ENCODE results near the gene DKKL1.

DKKL1 gene

DNA sequence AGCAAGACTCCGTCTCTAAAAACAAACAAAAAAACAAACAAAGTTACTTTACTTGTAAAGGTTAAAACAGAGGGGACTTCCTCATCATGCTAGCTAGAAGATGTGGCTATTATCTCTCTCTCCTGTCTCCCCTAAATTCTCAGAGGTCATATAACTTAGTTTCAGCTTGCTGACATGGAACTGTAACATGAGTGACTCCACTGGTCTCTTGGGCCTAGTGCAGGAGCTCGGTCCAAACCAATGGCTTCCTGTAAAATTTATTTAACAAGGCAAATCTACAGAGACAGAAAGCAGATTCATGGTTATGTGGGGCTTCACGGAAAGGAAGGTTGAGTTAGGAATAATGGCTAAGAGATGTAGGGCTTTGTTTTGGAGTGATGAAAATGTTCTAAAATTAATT lies 14.8 kb downstream of the DKKL1 start:
- H3K4me3 ChIP-seq (ENCODE audit: low read depth in 1 of 2, low read length in 1 of 2) = no peak overlapping the region
- H3K4me1 ChIP-seq (ENCODE audit: control insufficient read depth in 1 of 2, insufficient read depth in 1 of 2, low read depth in 1 of 2, low read length in 1 of 2) = no peaks in the 10 kb centered on the region
- H3K36me3 ChIP-seq = no peaks in the 10 kb centered on the region
- no peak overlapping the region for H3K27ac ChIP-seq
- TF ChIP-seq, protein P1, sequence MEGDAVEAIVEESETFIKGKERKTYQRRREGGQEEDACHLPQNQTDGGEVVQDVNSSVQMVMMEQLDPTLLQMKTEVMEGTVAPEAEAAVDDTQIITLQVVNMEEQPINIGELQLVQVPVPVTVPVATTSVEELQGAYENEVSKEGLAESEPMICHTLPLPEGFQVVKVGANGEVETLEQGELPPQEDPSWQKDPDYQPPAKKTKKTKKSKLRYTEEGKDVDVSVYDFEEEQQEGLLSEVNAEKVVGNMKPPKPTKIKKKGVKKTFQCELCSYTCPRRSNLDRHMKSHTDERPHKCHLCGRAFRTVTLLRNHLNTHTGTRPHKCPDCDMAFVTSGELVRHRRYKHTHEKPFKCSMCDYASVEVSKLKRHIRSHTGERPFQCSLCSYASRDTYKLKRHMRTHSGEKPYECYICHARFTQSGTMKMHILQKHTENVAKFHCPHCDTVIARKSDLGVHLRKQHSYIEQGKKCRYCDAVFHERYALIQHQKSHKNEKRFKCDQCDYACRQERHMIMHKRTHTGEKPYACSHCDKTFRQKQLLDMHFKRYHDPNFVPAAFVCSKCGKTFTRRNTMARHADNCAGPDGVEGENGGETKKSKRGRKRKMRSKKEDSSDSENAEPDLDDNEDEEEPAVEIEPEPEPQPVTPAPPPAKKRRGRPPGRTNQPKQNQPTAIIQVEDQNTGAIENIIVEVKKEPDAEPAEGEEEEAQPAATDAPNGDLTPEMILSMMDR (IDR thresholded peaks at IDR 0.05) = no peak
- H3K27me3 ChIP-seq = no peaks in the 10 kb centered on the region
- no peaks in the 10 kb centered on the region for H3K9me3 ChIP-seq

DNA sequence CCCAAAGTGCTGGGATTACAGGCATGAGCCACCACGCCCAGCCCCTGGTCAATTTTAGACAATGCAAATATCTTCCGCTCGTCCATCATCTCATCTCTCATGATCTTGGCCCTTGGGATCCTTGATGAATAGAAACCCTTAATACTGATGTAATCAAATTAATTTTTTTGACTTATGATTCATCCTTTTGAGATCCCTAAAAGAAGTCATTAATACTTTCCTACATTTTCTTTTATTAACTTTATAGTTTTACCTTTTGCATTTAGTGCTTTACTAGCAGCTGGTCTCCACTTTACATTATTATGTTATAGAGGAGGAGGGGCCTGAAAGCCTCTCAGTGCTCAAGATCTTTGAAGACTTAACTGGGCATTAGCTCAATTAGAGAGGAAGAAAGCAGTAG lies 16.7 kb downstream of the DKKL1 start:
- H3K4me1 ChIP-seq (ENCODE audit: control insufficient read depth in 1 of 2, insufficient read depth in 1 of 2, low read depth in 1 of 2, low read length in 1 of 2) = no peaks in the 10 kb centered on the region
- H3K36me3 ChIP-seq = no peaks in the 10 kb centered on the region
- TF ChIP-seq, protein P1 (IDR thresholded peaks at IDR 0.05) = no peak
- H3K4me3 ChIP-seq (ENCODE audit: low read depth in 1 of 2, low read length in 1 of 2) = no peak overlapping the region
- no peaks in the 10 kb centered on the region for H3K9me3 ChIP-seq
- no peak overlapping the region for H3K27ac ChIP-seq
- no peaks in the 10 kb centered on the region for H3K27me3 ChIP-seq

DNA sequence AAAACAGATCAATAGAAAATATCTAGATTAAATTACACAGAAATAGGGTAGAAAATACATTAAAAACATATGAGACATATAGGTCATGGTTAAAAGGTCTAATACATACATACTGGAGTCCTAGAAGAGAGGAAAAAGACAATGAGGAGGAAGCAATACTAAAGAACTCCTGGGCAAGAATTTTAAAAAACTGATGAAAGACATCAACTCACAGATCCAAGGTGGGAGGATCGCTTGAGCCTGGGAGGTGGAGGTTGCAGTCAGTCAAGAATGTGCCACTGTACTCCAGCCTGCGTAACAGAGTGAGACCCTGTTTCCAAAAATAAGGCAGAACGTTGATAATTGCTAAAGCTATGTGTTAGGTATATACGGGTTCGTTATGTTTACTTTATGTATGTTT lies 19.0 kb downstream of the DKKL1 start:
- no peaks in the 10 kb centered on the region for H3K36me3 ChIP-seq

DNA sequence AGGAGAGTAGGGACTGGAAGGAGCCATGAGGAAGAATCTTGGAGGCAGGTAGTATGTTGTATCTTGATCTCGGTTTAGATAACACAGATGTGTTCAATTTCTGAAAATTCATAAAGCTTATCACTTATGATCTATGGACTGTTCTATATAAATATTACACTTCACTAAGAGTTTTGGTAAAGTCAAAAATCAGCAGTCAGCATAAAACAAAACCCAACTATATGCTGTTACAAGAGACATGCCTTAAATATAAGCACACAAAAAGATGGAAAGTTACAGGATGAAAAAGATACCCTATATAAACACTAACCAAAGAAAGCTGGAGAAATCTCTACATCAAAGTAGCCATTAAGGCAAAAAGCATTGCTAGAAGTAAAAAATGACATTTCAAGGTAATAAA lies 19.9 kb downstream of the DKKL1 start:
- peaks cover 3% of the 10 kb centered on the region for H3K27me3 ChIP-seq

More for the DNA sequence above, 19.0 kb downstream of the DKKL1 start:
- Histone ChIP-seq H3K4me3 (ENCODE audit: low read depth in 1 of 2, low read length in 1 of 2) (no peak overlapping the region), H3K27me3 (peaks cover 3% of the 10 kb centered on the region), H3K4me1 (ENCODE audit: control insufficient read depth in 1 of 2, insufficient read depth in 1 of 2, low read depth in 1 of 2, low read length in 1 of 2) (no peaks in the 10 kb centered on the region), H3K27ac (no peak overlapping the region), H3K9me3 (no peaks in the 10 kb centered on the region)
- TF ChIP-seq, protein P1 (IDR thresholded peaks at IDR 0.05) = no peak

DNA sequence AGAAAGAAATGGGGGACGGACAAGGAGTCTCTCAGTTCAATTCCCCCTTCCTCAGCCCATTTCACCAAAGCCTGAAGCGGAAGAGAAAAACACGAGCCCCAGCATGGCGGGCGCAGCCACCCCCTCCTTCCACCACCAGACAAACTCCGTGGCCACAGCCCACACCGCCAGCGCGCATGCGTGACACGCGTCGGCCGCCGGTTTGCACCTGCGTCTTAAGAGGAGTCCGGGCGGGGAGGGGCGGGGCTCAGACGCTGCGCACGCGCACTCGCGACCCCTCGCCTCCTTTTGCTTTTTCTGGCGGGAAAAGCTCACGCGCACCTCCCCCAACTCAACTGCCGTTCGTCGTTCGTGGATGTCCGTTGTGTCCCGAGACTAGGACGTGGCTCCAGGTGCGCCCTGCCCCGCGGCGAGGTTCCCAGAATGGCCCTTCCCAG lies 24.3 kb downstream of the DKKL1 start, which contains the start of gene KASH5:
Gene KASH5, plus strand, starts transcription at position 314 of the 437 bp plus-strand sequence. CDS start 2,635 bp downstream, outside the sequence.
- H3K4me3 ChIP-seq (ENCODE audit: low read depth in 1 of 2, low read length in 1 of 2) = peak within 1 kb of the TSS; percentile 6 to 13
- H3K27ac ChIP-seq = no peak within 1 kb of the TSS
- H3K27me3 ChIP-seq = peaks cover 28% of the 10 kb centered on the region
- no peaks in the 10 kb centered on the region for H3K9me3 ChIP-seq
- no peaks in the 10 kb centered on the region for H3K4me1 ChIP-seq (ENCODE audit: control insufficient read depth in 1 of 2, insufficient read depth in 1 of 2, low read depth in 1 of 2, low read length in 1 of 2)
- no peaks in the 10 kb centered on the region for H3K36me3 ChIP-seq
- TF ChIP-seq, protein P1 (IDR thresholded peaks at IDR 0.05) = no peak

More for the DNA sequence above, 19.9 kb downstream of the DKKL1 start:
- Histone ChIP-seq H3K4me1 (ENCODE audit: control insufficient read depth in 1 of 2, insufficient read depth in 1 of 2, low read depth in 1 of 2, low read length in 1 of 2) (no peaks in the 10 kb centered on the region), H3K27ac (no peak overlapping the region), H3K4me3 (ENCODE audit: low read depth in 1 of 2, low read length in 1 of 2) (no peak overlapping the region), H3K9me3 (no peaks in the 10 kb centered on the region), H3K36me3 (no peaks in the 10 kb centered on the region)
- TF ChIP-seq, protein P1 (IDR thresholded peaks at IDR 0.05) = no peak

DNA sequence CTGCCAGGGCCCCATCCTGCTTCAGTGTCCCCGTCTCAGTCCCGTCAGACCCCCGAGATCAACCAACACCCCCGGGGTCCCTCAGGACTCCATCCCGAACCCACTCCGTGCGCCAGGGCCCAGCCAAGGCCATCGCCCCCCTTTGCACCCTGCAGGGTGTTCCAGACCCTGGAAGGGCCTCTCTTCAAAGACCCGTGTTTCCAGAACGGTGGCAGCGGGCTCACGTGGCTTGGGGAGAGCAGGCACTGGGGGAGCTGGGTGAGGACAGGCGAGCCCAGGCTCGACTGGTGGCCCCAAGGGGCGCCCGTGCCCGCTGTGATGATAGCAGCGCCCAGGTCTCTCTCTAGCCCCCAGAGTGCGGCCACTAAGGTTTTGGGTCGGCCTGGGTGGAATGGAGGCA lies 25.7 kb downstream of the DKKL1 start:
- TF ChIP-seq, protein P1 (IDR thresholded peaks at IDR 0.05) = no peak
- peaks cover 42% of the 10 kb centered on the region for H3K27me3 ChIP-seq
- no peak overlapping the region for H3K4me3 ChIP-seq (ENCODE audit: low read depth in 1 of 2, low read length in 1 of 2)
- no peak overlapping the region for H3K27ac ChIP-seq
- no peaks in the 10 kb centered on the region for H3K9me3 ChIP-seq
- H3K36me3 ChIP-seq = no peaks in the 10 kb centered on the region
- no peaks in the 10 kb centered on the region for H3K4me1 ChIP-seq (ENCODE audit: control insufficient read depth in 1 of 2, insufficient read depth in 1 of 2, low read depth in 1 of 2, low read length in 1 of 2)
